Activated naive CD8-positive, alpha-beta T cell (primary cell): ENCODE measurements around the gene CCSAP.

Experiments used
- H3K27ac Mint-ChIP-seq: one replicate; pipeline ENCODE4 v1.8.0; 2021; ENCODE audit warnings: mixed read lengths
- H3K27me3 Mint-ChIP-seq: one replicate; pipeline ENCODE4 v1.8.0; 2021; ENCODE audit warnings: mixed read lengths
- H3K36me3 Mint-ChIP-seq: one replicate; pipeline ENCODE4 v1.8.0; 2021; ENCODE audit warnings: mixed read lengths
- H3K4me1 Mint-ChIP-seq: one replicate; pipeline ENCODE4 v1.8.0; 2021; ENCODE audit warnings: low read depth, mixed read lengths
- H3K4me3 Mint-ChIP-seq: one replicate; pipeline ENCODE4 v1.8.0; 2021; ENCODE audit warnings: mild to moderate bottlenecking, mixed read lengths
- H3K9me3 Mint-ChIP-seq: one replicate; pipeline ENCODE4 v1.8.0; 2021; ENCODE audit warnings: low read depth, mixed read lengths

The CCSAP gene

GRCh38 chr1:229374485-229374884, 31.6 kb upstream of the CCSAP start:
- Mint-ChIP-seq H3K27ac (no peak overlapping the region), H3K4me1 (no peaks in the 10 kb centered on the region), H3K4me3 (no peak overlapping the region), H3K9me3 (no peaks in the 10 kb centered on the region), H3K27me3 (peaks cover 5% of the 10 kb centered on the region), H3K36me3 (no peaks in the 10 kb centered on the region)

- Mint-ChIP-seq H3K4me1 (no peaks in the 10 kb centered on the region), H3K4me3 (no peak overlapping the region), H3K27ac (no peak overlapping the region), H3K36me3 (no peaks in the 10 kb centered on the region), H3K27me3 (peaks cover 5% of the 10 kb centered on the region), H3K9me3 (no peaks in the 10 kb centered on the region)
Observed at GRCh38 chr1:229373395-229373794, 30.5 kb upstream of the CCSAP start.

- Mint-ChIP-seq H3K4me3 (no peak overlapping the region), H3K4me1 (no peaks in the 10 kb centered on the region), H3K9me3 (no peaks in the 10 kb centered on the region), H3K27me3 (peaks cover 7% of the 10 kb centered on the region), H3K36me3 (no peaks in the 10 kb centered on the region), H3K27ac (no peak overlapping the region)
Observed at GRCh38 chr1:229372251-229372650, 29.4 kb upstream of the CCSAP start.

- Mint-ChIP-seq H3K27ac (no peak overlapping the region), H3K27me3 (peaks cover 7% of the 10 kb centered on the region), H3K4me1 (no peaks in the 10 kb centered on the region), H3K4me3 (no peak overlapping the region), H3K36me3 (no peaks in the 10 kb centered on the region), H3K9me3 (no peaks in the 10 kb centered on the region)
Observed at GRCh38 chr1:229371624-229372023, 28.8 kb upstream of the CCSAP start.

- Mint-ChIP-seq H3K4me1 (no peaks in the 10 kb centered on the region), H3K9me3 (peaks cover 6% of the 10 kb centered on the region), H3K27me3 (peaks cover 11% of the 10 kb centered on the region), H3K4me3 (no peak overlapping the region), H3K27ac (no peak overlapping the region), H3K36me3 (no peaks in the 10 kb centered on the region)
Observed at GRCh38 chr1:229370601-229371021, 27.8 kb upstream of the CCSAP start.

- H3K36me3 Mint-ChIP-seq = no peaks in the 10 kb centered on the region
- H3K4me1 Mint-ChIP-seq = no peaks in the 10 kb centered on the region
- peaks cover 6% of the 10 kb centered on the region for H3K9me3 Mint-ChIP-seq
- no peak overlapping the region for H3K27ac Mint-ChIP-seq
- H3K4me3 Mint-ChIP-seq = no peak overlapping the region
- peaks cover 18% of the 10 kb centered on the region for H3K27me3 Mint-ChIP-seq
Observed at GRCh38 chr1:229368347-229368746, 25.5 kb upstream of the CCSAP start.

- Mint-ChIP-seq H3K9me3 (peaks cover 6% of the 10 kb centered on the region), H3K4me1 (no peaks in the 10 kb centered on the region), H3K36me3 (no peaks in the 10 kb centered on the region), H3K4me3 (no peak overlapping the region), H3K27me3 (peaks cover 19% of the 10 kb centered on the region), H3K27ac (no peak overlapping the region)
Observed at GRCh38 chr1:229365569-229365968, 22.7 kb upstream of the CCSAP start.

GRCh38 chr1:229364207-229365065, 21.6 kb upstream of the CCSAP start:
- H3K9me3 Mint-ChIP-seq = peaks cover 6% of the 10 kb centered on the region
- peaks cover 2% of the 10 kb centered on the region for H3K36me3 Mint-ChIP-seq
- H3K27ac Mint-ChIP-seq = no peak overlapping the region
- H3K4me3 Mint-ChIP-seq = no peak overlapping the region
- H3K27me3 Mint-ChIP-seq = peaks cover 24% of the 10 kb centered on the region
- H3K4me1 Mint-ChIP-seq = no peaks in the 10 kb centered on the region

GRCh38 chr1:229363723-229364122, 20.9 kb upstream of the CCSAP start:
- H3K27me3 Mint-ChIP-seq = peaks cover 24% of the 10 kb centered on the region
- H3K27ac Mint-ChIP-seq = no peak overlapping the region
- H3K9me3 Mint-ChIP-seq = peaks cover 6% of the 10 kb centered on the region
- no peaks in the 10 kb centered on the region for H3K4me1 Mint-ChIP-seq
- no peak overlapping the region for H3K4me3 Mint-ChIP-seq
- peaks cover 2% of the 10 kb centered on the region for H3K36me3 Mint-ChIP-seq

GRCh38 chr1:229360420-229360819, 17.6 kb upstream of the CCSAP start:
- H3K4me3 Mint-ChIP-seq = no peak overlapping the region

GRCh38 chr1:229355661-229356060, 12.8 kb upstream of the CCSAP start:
- peaks cover 7% of the 10 kb centered on the region for H3K36me3 Mint-ChIP-seq

More at GRCh38 chr1:229360420-229360819, 17.6 kb upstream of the CCSAP start:
- Mint-ChIP-seq H3K27me3 (peaks cover 22% of the 10 kb centered on the region), H3K4me1 (no peaks in the 10 kb centered on the region), H3K9me3 (no peaks in the 10 kb centered on the region), H3K36me3 (peaks cover 7% of the 10 kb centered on the region), H3K27ac (no peak overlapping the region)

GRCh38 chr1:229354226-229354625, 11.4 kb upstream of the CCSAP start:
- Mint-ChIP-seq H3K4me3 (no peak overlapping the region), H3K4me1 (no peaks in the 10 kb centered on the region), H3K9me3 (no peaks in the 10 kb centered on the region), H3K27me3 (peaks cover 11% of the 10 kb centered on the region), H3K36me3 (peaks cover 5% of the 10 kb centered on the region), H3K27ac (no peak overlapping the region)

More at GRCh38 chr1:229355661-229356060, 12.8 kb upstream of the CCSAP start:
- Mint-ChIP-seq H3K4me3 (no peak overlapping the region), H3K27ac (no peak overlapping the region), H3K27me3 (peaks cover 16% of the 10 kb centered on the region), H3K9me3 (no peaks in the 10 kb centered on the region), H3K4me1 (no peaks in the 10 kb centered on the region)

- no peak overlapping the region for H3K27ac Mint-ChIP-seq
- H3K9me3 Mint-ChIP-seq = no peaks in the 10 kb centered on the region
- H3K36me3 Mint-ChIP-seq = peaks cover 3% of the 10 kb centered on the region
- no peak overlapping the region for H3K4me3 Mint-ChIP-seq
- no peaks in the 10 kb centered on the region for H3K4me1 Mint-ChIP-seq
- peaks cover 8% of the 10 kb centered on the region for H3K27me3 Mint-ChIP-seq
Observed at GRCh38 chr1:229352975-229353374, 10.1 kb upstream of the CCSAP start.

GRCh38 chr1:229349463-229350385, 6.9 kb upstream of the CCSAP start:
- no peak overlapping the region for H3K4me3 Mint-ChIP-seq
- H3K36me3 Mint-ChIP-seq = no peaks in the 10 kb centered on the region

GRCh38 chr1:229347528-229347927, 4.7 kb upstream of the CCSAP start:
- H3K36me3 Mint-ChIP-seq = no peaks in the 10 kb centered on the region
- H3K4me1 Mint-ChIP-seq = peaks cover 9% of the 10 kb centered on the region
- no peak overlapping the region for H3K27ac Mint-ChIP-seq
- H3K9me3 Mint-ChIP-seq = no peaks in the 10 kb centered on the region
- no peak overlapping the region for H3K4me3 Mint-ChIP-seq
- peaks cover 3% of the 10 kb centered on the region for H3K27me3 Mint-ChIP-seq

More at GRCh38 chr1:229349463-229350385, 6.9 kb upstream of the CCSAP start:
- Mint-ChIP-seq H3K9me3 (no peaks in the 10 kb centered on the region), H3K27me3 (peaks cover 9% of the 10 kb centered on the region), H3K27ac (no peak overlapping the region), H3K4me1 (no peaks in the 10 kb centered on the region)
